ENCODE results near the gene PAH.

PAH gene

GRCh38 chr12:102816816-102817434, 100.1 kb downstream of the PAH start:
- DNase-seq (ENCODE audit: low spot score): peak; percentile 22

GRCh38 chr12:102814691-102815367, 102.2 kb downstream of the PAH start:
- no peak for DNase-seq (ENCODE audit: low spot score)

- DNase-seq (ENCODE audit: low spot score): no peak
These were observed 104.7 kb downstream of the PAH start for GRCh38 chr12:102812344-102812743.

GRCh38 chr12:102811110-102811737, 105.8 kb downstream of the PAH start:
- DNase-seq (ENCODE audit: low spot score): peak; percentile 2

- DNase-seq (ENCODE audit: low spot score): no peak
These were observed 108.6 kb downstream of the PAH start for GRCh38 chr12:102808412-102808811.

- DNase-seq (ENCODE audit: low spot score): no peak
These were observed 110.5 kb downstream of the PAH start for GRCh38 chr12:102806592-102806991.

- no peak for DNase-seq (ENCODE audit: low spot score)
These were observed 110.9 kb downstream of the PAH start for GRCh38 chr12:102806110-102806509.

GRCh38 chr12:102800565-102800964, 116.5 kb downstream of the PAH start:
- DNase-seq (ENCODE audit: low spot score): no peak

- DNase-seq (ENCODE audit: low spot score): no peak
These were observed 117.8 kb downstream of the PAH start for GRCh38 chr12:102799229-102799628.

- DNase-seq (ENCODE audit: low spot score): no peak
These were observed 119.5 kb downstream of the PAH start for GRCh38 chr12:102797528-102797927.

GRCh38 chr12:102793921-102794320, 123.1 kb downstream of the PAH start:
- DNase-seq (ENCODE audit: low spot score): no peak
